Gastroesophageal sphincter (tissue), 3 donors: ENCODE measurements around the gene C2orf78.
A peak's percentile ranks its signal among the peaks of the same experiment; 100 is the strongest.

Experiments
- EP300 ChIP-seq: sonication (generic); formaldehyde crosslinking; IDR thresholded peaks from one replicate; pipeline ENCODE4 v1.6.1; 2017; ENCODE audit warnings: antibody characterized with exemption, mild to moderate bottlenecking
- POLR2A ChIP-seq, 2 donors: fragments of 450-650 bp; IDR thresholded peaks; one replicate each; pipeline ENCODE4 v1.6.1; 2017; ENCODE audit warnings: antibody characterized with exemption in 2 of 2, mild to moderate bottlenecking in 2 of 2, moderate library complexity in 1 of 2
- POLR2AphosphoS5 ChIP-seq: sonication (generic); formaldehyde crosslinking; IDR thresholded peaks from one replicate; pipeline ENCODE4 v1.6.1; 2017; ENCODE audit warnings: antibody characterized with exemption
- TF ChIP-seq, protein P1 (sequence below), 4 experiments: fragments of 200-600 bp in 2 of 4; fragments of 450-650 bp in 2 of 4; sonication (generic) in 1 of 4; IDR thresholded peaks; one replicate each; pipeline ENCODE4 v1.5.1; 2017 to 2019; ENCODE audit warnings: antibody characterized with exemption in 4 of 4, mild to moderate bottlenecking in 2 of 4, moderate library complexity in 2 of 4

DNA sequence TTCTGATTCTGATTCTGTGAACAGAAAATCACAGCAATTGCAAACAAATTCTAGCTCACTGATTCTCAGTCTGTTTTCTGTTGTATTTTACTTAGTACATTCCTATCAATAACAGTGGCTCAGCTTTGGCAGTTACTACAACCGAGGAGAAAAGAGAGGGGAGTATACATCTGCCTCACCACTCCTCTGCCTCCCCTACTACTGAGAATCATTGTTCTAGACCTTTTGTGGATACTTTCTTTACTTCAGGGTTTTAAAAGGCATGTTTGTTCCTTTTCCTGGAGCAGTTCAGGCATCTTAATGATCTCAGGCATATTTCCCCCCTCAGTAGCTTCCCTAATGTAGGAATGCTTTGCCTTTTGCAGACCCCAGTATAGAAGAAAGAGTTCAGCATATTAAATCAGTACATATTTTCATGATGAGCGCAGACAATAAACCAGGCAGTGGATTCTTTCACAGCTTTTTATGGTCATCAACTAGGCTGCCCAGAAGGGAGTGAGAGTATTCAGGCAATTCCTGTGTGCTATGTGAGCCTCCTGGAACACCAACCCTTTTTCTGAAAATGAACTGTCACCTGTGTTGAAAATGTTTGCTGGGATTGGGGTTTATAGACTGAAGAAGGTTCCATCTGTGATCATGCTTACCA, 55.0 kb downstream of the C2orf78 start:
- TF ChIP-seq POLR2A (IDR thresholded peaks at IDR 0.05), result no peak
- TF ChIP-seq, protein P1, sequence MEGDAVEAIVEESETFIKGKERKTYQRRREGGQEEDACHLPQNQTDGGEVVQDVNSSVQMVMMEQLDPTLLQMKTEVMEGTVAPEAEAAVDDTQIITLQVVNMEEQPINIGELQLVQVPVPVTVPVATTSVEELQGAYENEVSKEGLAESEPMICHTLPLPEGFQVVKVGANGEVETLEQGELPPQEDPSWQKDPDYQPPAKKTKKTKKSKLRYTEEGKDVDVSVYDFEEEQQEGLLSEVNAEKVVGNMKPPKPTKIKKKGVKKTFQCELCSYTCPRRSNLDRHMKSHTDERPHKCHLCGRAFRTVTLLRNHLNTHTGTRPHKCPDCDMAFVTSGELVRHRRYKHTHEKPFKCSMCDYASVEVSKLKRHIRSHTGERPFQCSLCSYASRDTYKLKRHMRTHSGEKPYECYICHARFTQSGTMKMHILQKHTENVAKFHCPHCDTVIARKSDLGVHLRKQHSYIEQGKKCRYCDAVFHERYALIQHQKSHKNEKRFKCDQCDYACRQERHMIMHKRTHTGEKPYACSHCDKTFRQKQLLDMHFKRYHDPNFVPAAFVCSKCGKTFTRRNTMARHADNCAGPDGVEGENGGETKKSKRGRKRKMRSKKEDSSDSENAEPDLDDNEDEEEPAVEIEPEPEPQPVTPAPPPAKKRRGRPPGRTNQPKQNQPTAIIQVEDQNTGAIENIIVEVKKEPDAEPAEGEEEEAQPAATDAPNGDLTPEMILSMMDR (IDR thresholded peaks at IDR 0.05), result no peak
- no peak for TF ChIP-seq EP300
- peak; percentile 38 for TF ChIP-seq POLR2AphosphoS5
